Activated CD8-positive, alpha-beta memory T cell treated with anti-CD3 and anti-CD28 coated beads, Interleukin-2, amount 10 ng/mL, durations not matched to agents 7 days and 5 days (primary cell): Measurements from ENCODE around the gene TMEM134. TPM values are rescaled to one million over a fixed set of nuclear protein-coding genes. Genes with fewer than 3 reads are reported as not detected.

Experiments
- ATAC-seq: fragments of 150-1000 bp; cut with Tn5 transposase; one replicate; pipeline ENCODE4 v1.10.0; 2021; ENCODE audit warnings: moderate library complexity
- CTCF ChIA-PET: fragments of 350-600 bp; sonication (Branson Sonifier 250); formaldehyde crosslinking; loops from one replicate; lab custom pipeline; 2021; ENCODE audit warnings: antibody characterized with exemption; lab: Charles Lee
- DNase-seq: peaks from one replicate; pipeline ENCODE4 v3.0.0-alpha.2; 2020
- H3K27ac Mint-ChIP-seq: one replicate; pipeline ENCODE4 v1.8.0; 2021; ENCODE audit warnings: mild to moderate bottlenecking, mixed read lengths
- H3K27me3 Mint-ChIP-seq: one replicate; pipeline ENCODE4 v1.8.0; 2021; ENCODE audit warnings: mixed read lengths
- H3K36me3 Mint-ChIP-seq: one replicate; pipeline ENCODE4 v1.8.0; 2021; ENCODE audit warnings: mild to moderate bottlenecking, mixed read lengths
- H3K4me1 Mint-ChIP-seq: one replicate; pipeline ENCODE4 v1.8.0; 2021; ENCODE audit warnings: mixed read lengths
- H3K4me3 Mint-ChIP-seq: one replicate; pipeline ENCODE4 v1.8.0; 2021; ENCODE audit warnings: mild to moderate bottlenecking, moderate library complexity, mixed read lengths
- H3K9me3 Mint-ChIP-seq: one replicate; pipeline ENCODE4 v1.8.0; 2022; ENCODE audit warnings: low read depth, mixed read lengths
- total RNA-seq, 2 experiments: library from RNA; stranded (reverse); gene quantifications; one replicate each; pipeline ENCODE4 v1.2.3, GENCODE V29; 2021

The TMEM134 gene
- total RNA-seq, 2 experiments from 2014 or later: 32.8 to 41.9 TPM

- Mint-ChIP-seq H3K27ac (no peak overlapping the region), H3K4me1 (no peaks in the 10 kb centered on the region), H3K27me3 (no peaks in the 10 kb centered on the region), H3K36me3 (peaks cover 14% of the 10 kb centered on the region), H3K9me3 (no peaks in the 10 kb centered on the region), H3K4me3 (no peak overlapping the region)
- ATAC-seq (no peak), DNase-seq (no peak)
- CTCF ChIA-PET: no interaction called here
Observed at GRCh38 chr11:67495234-67496005, 26.4 kb upstream of the TMEM134 start.

DNA sequence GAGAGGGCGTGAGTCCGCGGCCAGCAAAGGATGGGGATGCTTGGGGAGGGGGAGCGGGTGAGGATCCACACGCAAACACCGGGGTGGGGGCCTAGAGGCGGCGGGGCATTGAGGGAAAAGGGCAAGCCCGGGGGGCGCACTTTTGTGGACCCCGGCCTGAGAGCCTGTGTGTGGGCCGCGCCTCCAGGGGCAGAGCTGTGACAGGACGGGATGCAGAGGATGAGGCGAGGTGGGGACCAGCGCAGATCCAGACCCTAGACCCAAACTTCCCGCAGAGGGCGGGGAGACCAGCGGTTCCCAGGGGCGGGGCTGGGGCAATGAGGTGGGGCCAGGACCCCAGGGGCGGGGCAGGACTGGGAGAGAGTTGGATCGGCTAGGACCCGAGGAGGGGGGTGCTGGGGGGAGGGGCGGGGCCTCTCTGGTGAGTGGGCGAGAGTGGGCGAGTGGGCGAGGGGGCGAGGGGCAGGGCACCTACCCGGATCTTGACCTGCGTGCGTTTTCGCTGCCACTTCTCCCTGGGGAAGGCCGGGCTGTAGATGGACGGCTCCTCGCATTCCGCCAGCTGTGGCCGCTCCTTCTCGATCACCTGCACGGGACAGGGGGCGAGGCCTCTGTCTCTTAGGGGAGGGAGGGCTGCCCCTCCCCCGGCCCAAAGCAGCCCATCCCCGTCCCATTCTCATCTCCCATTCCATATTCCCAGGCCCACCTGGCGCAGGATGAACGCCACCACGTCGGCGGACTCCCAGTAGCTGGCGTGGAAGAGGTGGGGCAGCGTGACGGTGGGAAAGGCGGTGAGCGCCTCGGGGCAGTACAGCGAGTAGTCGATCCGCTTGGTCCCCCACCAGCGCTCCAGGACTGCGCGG, 25.6 kb upstream of the TMEM134 start:
- Mint-ChIP-seq H3K36me3 (peaks cover 14% of the 10 kb centered on the region), H3K27ac (no peak overlapping the region), H3K4me1 (peaks cover 3% of the 10 kb centered on the region), H3K9me3 (no peaks in the 10 kb centered on the region), H3K27me3 (no peaks in the 10 kb centered on the region), H3K4me3 (no peak overlapping the region)
- ATAC-seq: no peak
- DNase-seq: no peak
- CTCF ChIA-PET: no interaction called here

- Mint-ChIP-seq H3K27me3 (no peaks in the 10 kb centered on the region), H3K27ac (no peak overlapping the region), H3K4me3 (no peak overlapping the region), H3K4me1 (peaks cover 6% of the 10 kb centered on the region), H3K9me3 (no peaks in the 10 kb centered on the region), H3K36me3 (peaks cover 13% of the 10 kb centered on the region)
- CTCF ChIA-PET: no interaction called here
- DNase-seq: peak; percentile 40
- ATAC-seq: no peak
Observed at GRCh38 chr11:67493548-67494370, 24.7 kb upstream of the TMEM134 start.

- no peaks in the 10 kb centered on the region for H3K9me3 Mint-ChIP-seq
- DNase-seq: peak; percentile 45
- H3K27ac Mint-ChIP-seq: no peak overlapping the region
- H3K4me3 Mint-ChIP-seq: no peak overlapping the region
- CTCF ChIA-PET: interaction anchor here (1.3 kb wide), 1 partner anchor 147 kb away, joined by 3 read pairs; no protein-coding TSS in a partner anchor
- ATAC-seq: no peak
- H3K36me3 Mint-ChIP-seq: peaks cover 19% of the 10 kb centered on the region
- H3K4me1 Mint-ChIP-seq: peaks cover 14% of the 10 kb centered on the region
- no peaks in the 10 kb centered on the region for H3K27me3 Mint-ChIP-seq
Observed at GRCh38 chr11:67492801-67493547, 23.9 kb upstream of the TMEM134 start.

DNA sequence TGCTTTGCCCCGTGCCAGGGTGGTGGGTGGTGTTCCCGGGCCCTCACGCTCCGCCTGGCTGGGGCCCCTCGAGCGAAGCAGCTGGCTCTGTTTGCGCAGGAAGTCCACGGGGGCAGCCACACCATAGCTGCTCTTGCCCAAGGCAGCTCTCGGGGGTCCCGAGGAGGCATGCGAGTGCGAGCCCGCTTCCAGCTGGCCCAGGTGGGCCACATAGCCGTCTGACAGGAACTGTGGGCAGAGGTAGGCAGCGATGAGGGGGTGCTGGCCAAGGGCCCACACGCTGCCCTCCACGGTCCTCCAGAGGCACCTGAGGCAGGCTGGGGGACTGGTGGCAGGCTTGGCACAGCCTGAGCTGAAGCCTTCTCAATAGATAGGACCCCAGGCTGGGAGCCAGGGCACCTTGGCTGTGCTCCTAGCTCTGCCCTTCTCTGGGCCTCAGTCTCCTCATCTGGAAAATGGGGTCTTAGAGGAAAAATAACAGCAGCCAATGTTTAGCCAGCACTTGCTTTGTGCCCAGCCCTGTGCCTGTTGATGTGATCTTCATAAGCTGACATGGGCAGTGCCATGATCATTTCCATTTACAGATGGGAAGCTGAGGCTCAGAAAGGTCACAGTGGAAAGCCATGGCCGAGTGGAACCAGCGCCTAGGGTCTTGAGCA, 23.1 kb upstream of the TMEM134 start:
- no peaks in the 10 kb centered on the region for H3K9me3 Mint-ChIP-seq
- peaks cover 24% of the 10 kb centered on the region for H3K36me3 Mint-ChIP-seq
- no peak overlapping the region for H3K27ac Mint-ChIP-seq
- DNase-seq (no peak), ATAC-seq (no peak)
- no peaks in the 10 kb centered on the region for H3K27me3 Mint-ChIP-seq
- CTCF ChIA-PET: interaction anchor here (1.3 kb wide), 1 partner anchor 146 kb away, joined by 3 read pairs; no protein-coding TSS in a partner anchor
- no peak overlapping the region for H3K4me3 Mint-ChIP-seq
- peaks cover 22% of the 10 kb centered on the region for H3K4me1 Mint-ChIP-seq

DNA sequence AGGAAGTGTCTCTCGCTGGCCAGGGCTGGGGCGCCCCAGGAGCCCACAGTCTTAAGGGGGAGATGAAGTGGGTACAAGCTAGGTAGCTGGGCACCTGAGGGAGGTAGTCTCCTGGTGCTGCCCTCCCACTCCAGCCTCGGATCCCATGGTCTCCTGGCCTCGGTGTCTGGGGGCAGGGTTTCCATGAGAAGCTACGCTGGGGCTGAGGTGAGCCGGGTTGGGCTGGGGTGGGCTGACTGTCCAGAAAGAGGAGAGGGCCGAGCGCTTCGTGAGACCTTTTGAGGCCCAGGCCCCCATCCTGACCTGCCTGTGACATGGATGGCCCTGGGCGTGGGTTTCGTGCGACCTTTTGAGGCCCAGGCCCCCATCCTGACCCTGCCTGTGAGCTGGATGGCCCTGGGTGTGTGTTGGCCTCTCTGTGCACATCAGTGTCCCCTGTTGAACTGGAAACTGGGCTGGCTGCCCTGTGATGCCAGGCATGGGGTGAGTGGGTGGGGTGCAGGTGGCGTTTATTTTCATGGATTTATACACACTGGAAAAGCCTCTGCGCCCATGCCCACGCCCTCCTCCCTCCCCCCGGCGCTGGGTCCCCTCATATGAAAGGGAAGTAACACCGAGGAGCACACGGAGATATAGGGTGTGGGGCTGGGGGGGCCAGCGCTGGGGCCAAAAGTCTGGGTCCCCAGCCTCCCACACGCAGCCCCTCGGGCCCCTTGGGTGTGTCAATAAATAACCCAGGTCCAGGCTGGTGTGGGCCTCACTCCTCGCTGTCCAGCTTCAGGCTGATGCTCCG, 22.4 kb upstream of the TMEM134 start:
- peaks cover 29% of the 10 kb centered on the region for H3K4me1 Mint-ChIP-seq
- H3K27me3 Mint-ChIP-seq: no peaks in the 10 kb centered on the region
- no peak overlapping the region for H3K27ac Mint-ChIP-seq
- no peak overlapping the region for H3K4me3 Mint-ChIP-seq
- DNase-seq: peak; percentile 40
- ATAC-seq: no peak
- CTCF ChIA-PET: interaction anchor here (1.0 to 1.3 kb wide), 2 partner anchors 145 to 229 kb away, joined by 3 read pairs; no protein-coding TSS in a partner anchor
- peaks cover 29% of the 10 kb centered on the region for H3K36me3 Mint-ChIP-seq
- no peaks in the 10 kb centered on the region for H3K9me3 Mint-ChIP-seq

DNA sequence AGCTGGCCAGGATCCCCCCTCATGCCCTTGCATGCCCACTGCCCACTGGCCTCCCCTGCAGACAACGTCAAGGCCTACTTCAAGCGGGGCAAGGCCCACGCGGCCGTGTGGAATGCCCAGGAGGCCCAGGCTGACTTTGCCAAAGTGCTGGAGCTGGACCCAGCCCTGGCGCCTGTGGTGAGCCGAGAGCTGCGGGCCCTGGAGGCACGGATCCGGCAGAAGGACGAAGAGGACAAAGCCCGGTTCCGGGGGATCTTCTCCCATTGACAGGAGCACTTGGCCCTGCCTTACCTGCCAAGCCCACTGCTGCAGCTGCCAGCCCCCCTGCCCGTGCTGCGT, 21.6 kb upstream of the TMEM134 start:
- Mint-ChIP-seq H3K9me3 (no peaks in the 10 kb centered on the region), H3K27ac (no peak overlapping the region), H3K27me3 (no peaks in the 10 kb centered on the region), H3K36me3 (peaks cover 31% of the 10 kb centered on the region), H3K4me1 (peaks cover 37% of the 10 kb centered on the region), H3K4me3 (no peak overlapping the region)
- ATAC-seq (no peak), DNase-seq (no peak)
- CTCF ChIA-PET: interaction anchor here (1.0 kb wide), 1 partner anchor 229 kb away, joined by 3 read pairs; no protein-coding TSS in a partner anchor

- Mint-ChIP-seq H3K4me1 (peaks cover 40% of the 10 kb centered on the region), H3K36me3 (peaks cover 33% of the 10 kb centered on the region), H3K9me3 (no peaks in the 10 kb centered on the region), H3K27ac (peak overlapping the region; percentile 73), H3K27me3 (no peaks in the 10 kb centered on the region), H3K4me3 (no peak overlapping the region)
- CTCF ChIA-PET: interaction anchor here (1.0 to 1.3 kb wide), 2 partner anchors 12 to 228 kb away, joined by 3 read pairs; no protein-coding TSS in a partner anchor
- DNase-seq (no peak), ATAC-seq (no peak)
Observed at GRCh38 chr11:67489885-67490726, 21.1 kb upstream of the TMEM134 start.

- no peak overlapping the region for H3K4me3 Mint-ChIP-seq
- peaks cover 39% of the 10 kb centered on the region for H3K36me3 Mint-ChIP-seq
- no peaks in the 10 kb centered on the region for H3K9me3 Mint-ChIP-seq
- no peak for DNase-seq
- no peaks in the 10 kb centered on the region for H3K27me3 Mint-ChIP-seq
- peaks cover 47% of the 10 kb centered on the region for H3K4me1 Mint-ChIP-seq
- ATAC-seq: no peak
- CTCF ChIA-PET: interaction anchor here (1.3 to 2.1 kb wide), 2 partner anchors 12 to 17 kb away, joined by 3 to 8 read pairs; partner anchors contain the start of gene PITPNM1
- peak overlapping the region; percentile 99 for H3K27ac Mint-ChIP-seq
Observed at GRCh38 chr11:67489203-67489884, 20.3 kb upstream of the TMEM134 start.

GRCh38 chr11:67486481-67487195, 17.6 kb upstream of the TMEM134 start:
- CTCF ChIA-PET: interaction anchor here (1.0 to 3.6 kb wide), 10 partner anchors 18 to 128 kb away, joined by 3 to 19 read pairs (median 4); partner anchors contain the start of genes CDK2AP2, PITPNM1, PPP1CA and TBC1D10C
- no peaks in the 10 kb centered on the region for H3K9me3 Mint-ChIP-seq
- peak overlapping the region; percentile 80 for H3K4me3 Mint-ChIP-seq
- peaks cover 43% of the 10 kb centered on the region for H3K36me3 Mint-ChIP-seq
- no peaks in the 10 kb centered on the region for H3K27me3 Mint-ChIP-seq
- H3K27ac Mint-ChIP-seq: peak overlapping the region; percentile 99
- H3K4me1 Mint-ChIP-seq: peaks cover 67% of the 10 kb centered on the region
- ATAC-seq (no peak), DNase-seq (peak; percentile 75)
